ENCODE data around the gene TFB2M.

TFB2M gene

GRCh38 chr1:246600579-246600978, 34.5 kb upstream of the TFB2M start:
- peak; percentile 66 for DNase-seq (ENCODE audit: low read depth)
- no peak for TF ChIP-seq CTCF (IDR thresholded peaks at IDR 0.05; ENCODE audit: control insufficient read depth, extremely low read depth, insufficient read depth)
- H3K4me3 ChIP-seq (ENCODE audit: low read depth, low read length) = no peak overlapping the region

GRCh38 chr1:246599315-246599714, 33.3 kb upstream of the TFB2M start:
- no peak for TF ChIP-seq CTCF (IDR thresholded peaks at IDR 0.05; ENCODE audit: control insufficient read depth, extremely low read depth, insufficient read depth)
- no peak for DNase-seq (ENCODE audit: low read depth)
- no peak overlapping the region for H3K4me3 ChIP-seq (ENCODE audit: low read depth, low read length)

DNA sequence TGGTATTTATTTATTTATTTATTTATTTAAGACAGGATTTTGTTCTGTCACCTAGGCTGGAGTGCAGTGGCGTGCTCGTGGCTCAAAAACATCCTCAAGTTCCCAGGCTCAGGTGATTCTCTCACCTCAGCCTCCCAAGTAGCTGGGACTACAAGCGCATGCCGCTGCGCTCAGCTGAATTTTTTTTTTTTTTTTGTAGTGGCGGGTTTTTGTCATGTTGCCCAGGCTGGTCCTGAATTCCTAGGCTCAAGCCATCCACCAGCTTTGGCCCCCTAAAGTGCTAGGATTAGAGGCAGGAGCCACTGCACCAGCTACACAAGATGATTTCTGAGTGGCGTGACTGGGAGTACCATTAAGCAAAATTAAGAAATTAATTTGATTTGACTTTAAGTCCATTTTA, 31.9 kb upstream of the TFB2M start:
- no peak for TF ChIP-seq CTCF (IDR thresholded peaks at IDR 0.05; ENCODE audit: control insufficient read depth, extremely low read depth, insufficient read depth)
- DNase-seq (ENCODE audit: low read depth) = no peak
- no peak overlapping the region for H3K4me3 ChIP-seq (ENCODE audit: low read depth, low read length)

- no peak overlapping the region for H3K4me3 ChIP-seq (ENCODE audit: low read depth, low read length)
- TF ChIP-seq CTCF (IDR thresholded peaks at IDR 0.05; ENCODE audit: control insufficient read depth, extremely low read depth, insufficient read depth) = no peak
- peak; percentile 97 for DNase-seq (ENCODE audit: low read depth)
Observed at GRCh38 chr1:246597340-246597739, 31.3 kb upstream of the TFB2M start.

DNA sequence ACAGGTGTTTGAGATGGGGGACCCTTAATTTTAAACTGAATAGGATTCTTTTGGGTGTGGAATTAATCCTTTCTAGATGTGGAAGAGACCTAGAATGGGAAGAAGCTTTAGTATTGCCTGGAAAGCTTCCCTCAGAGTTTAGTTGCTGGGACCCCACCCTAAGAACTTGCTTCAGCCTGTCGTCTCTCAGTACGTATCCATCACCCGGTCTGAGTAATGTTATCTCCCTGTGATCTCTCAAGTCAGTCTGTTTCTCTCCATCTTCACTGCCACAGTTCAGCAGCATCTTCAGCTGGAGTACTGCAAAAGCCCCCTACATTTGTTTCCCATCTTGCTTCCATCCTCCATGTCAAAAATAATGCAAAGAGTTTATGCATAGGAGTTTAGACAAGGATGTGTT, 29.1 kb upstream of the TFB2M start:
- no peak overlapping the region for H3K4me3 ChIP-seq (ENCODE audit: low read depth, low read length)
- no peak for DNase-seq (ENCODE audit: low read depth)
- no peak for TF ChIP-seq CTCF (IDR thresholded peaks at IDR 0.05; ENCODE audit: control insufficient read depth, extremely low read depth, insufficient read depth)

- no peak overlapping the region for H3K4me3 ChIP-seq (ENCODE audit: low read depth, low read length)
- TF ChIP-seq CTCF (IDR thresholded peaks at IDR 0.05; ENCODE audit: control insufficient read depth, extremely low read depth, insufficient read depth) = no peak
- DNase-seq (ENCODE audit: low read depth) = no peak
Observed at GRCh38 chr1:246592695-246593094, 26.6 kb upstream of the TFB2M start.

GRCh38 chr1:246591958-246592357, 25.9 kb upstream of the TFB2M start:
- no peak overlapping the region for H3K4me3 ChIP-seq (ENCODE audit: low read depth, low read length)
- DNase-seq (ENCODE audit: low read depth) = no peak
- TF ChIP-seq CTCF (IDR thresholded peaks at IDR 0.05; ENCODE audit: control insufficient read depth, extremely low read depth, insufficient read depth) = no peak
